LHCN-M2 (cell line): ENCODE results near the gene NYNRIN. TPM values are rescaled to one million over a fixed set of nuclear protein-coding genes. Genes with fewer than 3 reads are reported as not detected.

Experiments
- DNase-seq: peaks from one replicate; pipeline ENCODE4 v3.0.0-alpha.2; 2012; ENCODE audit warnings: low read depth
- total RNA-seq: library from RNA; depleted of rRNA; stranded (reverse); fragments of >200 nt; gene quantifications from 2 replicates; pipeline ENCODE4 v1.2.3, GENCODE V29; 2014

The NYNRIN gene
- total RNA-seq, 1 experiment from 2014 or later = 0.06 TPM

- peak; percentile 39 for DNase-seq
Measured at GRCh38 chr14:24430682-24431568, 32.1 kb downstream of the NYNRIN start.

GRCh38 chr14:24431569-24432258 is 32.9 kb downstream of the NYNRIN start:
- DNase-seq = peak; percentile 89

- DNase-seq = no peak
Measured at GRCh38 chr14:24432259-24433131, 33.7 kb downstream of the NYNRIN start.

- DNase-seq = no peak
Measured at GRCh38 chr14:24434036-24434435, 35.2 kb downstream of the NYNRIN start.

- DNase-seq = no peak
Measured at GRCh38 chr14:24434676-24435075, 35.9 kb downstream of the NYNRIN start.

GRCh38 chr14:24435192-24435810 is 36.5 kb downstream of the NYNRIN start:
- no peak for DNase-seq

- DNase-seq = no peak
Measured at GRCh38 chr14:24435998-24436354, 37.2 kb downstream of the NYNRIN start.

GRCh38 chr14:24436355-24437019 is 37.7 kb downstream of the NYNRIN start:
- DNase-seq = peak; percentile 81

- no peak for DNase-seq
Measured at GRCh38 chr14:24437020-24437735, 38.4 kb downstream of the NYNRIN start.

GRCh38 chr14:24437736-24438067 is 38.9 kb downstream of the NYNRIN start:
- DNase-seq = no peak

- DNase-seq = no peak
Measured at GRCh38 chr14:24438223-24439097, 39.7 kb downstream of the NYNRIN start.

- DNase-seq = no peak
Measured at GRCh38 chr14:24439257-24439656, 40.5 kb downstream of the NYNRIN start.

- DNase-seq = no peak
Measured at GRCh38 chr14:24439830-24440605, 41.2 kb downstream of the NYNRIN start.

- DNase-seq = no peak
Measured at GRCh38 chr14:24440606-24441399, 42.0 kb downstream of the NYNRIN start.

GRCh38 chr14:24441485-24441884 is 42.7 kb downstream of the NYNRIN start:
- DNase-seq = no peak

- no peak for DNase-seq
Measured at GRCh38 chr14:24441904-24442239, 43.1 kb downstream of the NYNRIN start.

- peak; percentile 99 for DNase-seq
Measured at GRCh38 chr14:24442240-24443052, 43.6 kb downstream of the NYNRIN start, which contains the start of gene SDR39U1. Gene SDR39U1 (minus strand): TSS chr14:24442776. CDS start chr14:24442769, 7 bp downstream.
